ENCODE results near the gene NUDT7.
A peak's percentile ranks its signal among the peaks of the same experiment; 100 is the strongest.

NUDT7 gene

GRCh38 chr16:77722309-77723107 lies at the start of gene NUDT7:
TSS of gene NUDT7 (plus strand) at chr16:77722514. CDS start at chr16:77722583, 69 bp downstream.
- DNase-seq = peak; percentile 94

GRCh38 chr16:77674888-77675287 lies 47.4 kb upstream of the NUDT7 start:
- DNase-seq = no peak

- DNase-seq = peak; percentile 53
Measured at GRCh38 chr16:77675464-77676324, 46.6 kb upstream of the NUDT7 start.

GRCh38 chr16:77677129-77677528 lies 45.2 kb upstream of the NUDT7 start:
- no peak for DNase-seq

- DNase-seq = no peak
Measured at GRCh38 chr16:77679391-77679790, 42.9 kb upstream of the NUDT7 start.

GRCh38 chr16:77679901-77680300 lies 42.4 kb upstream of the NUDT7 start:
- DNase-seq = no peak

- DNase-seq = no peak
Measured at GRCh38 chr16:77680496-77680895, 41.8 kb upstream of the NUDT7 start.

GRCh38 chr16:77682586-77682985 lies 39.7 kb upstream of the NUDT7 start:
- DNase-seq = no peak

GRCh38 chr16:77683397-77684180 lies 38.7 kb upstream of the NUDT7 start:
- no peak for DNase-seq

- DNase-seq = no peak
Measured at GRCh38 chr16:77684181-77684526, 38.2 kb upstream of the NUDT7 start.

- DNase-seq = no peak
Measured at GRCh38 chr16:77686385-77686784, 35.9 kb upstream of the NUDT7 start.

- no peak for DNase-seq
Measured at GRCh38 chr16:77689971-77690370, 32.3 kb upstream of the NUDT7 start.

- no peak for DNase-seq
Measured at GRCh38 chr16:77690416-77690815, 31.9 kb upstream of the NUDT7 start.

GRCh38 chr16:77692612-77693011 lies 29.7 kb upstream of the NUDT7 start:
- no peak for DNase-seq

GRCh38 chr16:77696149-77696548 lies 26.2 kb upstream of the NUDT7 start:
- no peak for DNase-seq

- DNase-seq = no peak
Measured at GRCh38 chr16:77700846-77701245, 21.5 kb upstream of the NUDT7 start.

GRCh38 chr16:77705351-77705750 lies 17.0 kb upstream of the NUDT7 start:
- no peak for DNase-seq

GRCh38 chr16:77711179-77711578 lies 11.1 kb upstream of the NUDT7 start:
- DNase-seq = no peak

GRCh38 chr16:77711775-77712174 lies 10.5 kb upstream of the NUDT7 start:
- DNase-seq = no peak

GRCh38 chr16:77715145-77715544 lies 7.2 kb upstream of the NUDT7 start:
- no peak for DNase-seq

- no peak for DNase-seq
Measured at GRCh38 chr16:77721752-77722308, 484 bp upstream of the NUDT7 start.

GRCh38 chr16:77723108-77723514 lies 797 bp downstream of the NUDT7 start:
- DNase-seq = no peak

- DNase-seq = no peak
Measured at GRCh38 chr16:77724174-77724573, 1.9 kb downstream of the NUDT7 start.
